Heart left ventricle (tissue), 16 donors: ENCODE measurements around the gene SIGLEC10. TPM values are rescaled to one million over a fixed set of nuclear protein-coding genes. Genes with fewer than 3 reads are reported as not detected.
"Not testable (repeated sequence)": the region's sequence is repeated elsewhere in the genome, so short reads cannot be mapped to it uniquely, and the experiment has no call there.

Source experiments
- ATAC-seq, 4 donors: fragments of 200-7000 bp; cut with Tn5 transposase; one replicate each; pipeline ENCODE4 v1.9.1; 2020 to 2022; ENCODE audit warnings: moderate library complexity in 4 of 4, mild to moderate bottlenecking in 3 of 4, moderate number of reproducible peaks in 1 of 4
- DNase-seq, 5 donors: peaks; one replicate each; pipeline ENCODE4 v3.0.0-alpha.2; 2020
- H3K27ac ChIP-seq, 12 donors: fragments of 200-600 bp; sonication (generic) in 4 of 12; one replicate each; pipeline versions ENCODE4 v1.5.0 to v1.8.0; 2016 to 2022; ENCODE audit warnings: mild to moderate bottlenecking in 2 of 12
- H3K27me3 ChIP-seq, 9 donors: fragments of 200-600 bp; sonication (generic) in 2 of 9; one replicate each; pipeline versions ENCODE4 v1.5.1 to v1.8.0; 2016 to 2022; ENCODE audit warnings: mild to moderate bottlenecking in 3 of 9
- H3K36me3 ChIP-seq, 9 donors: fragments of 200-600 bp; sonication (generic) in 2 of 9; one replicate each; pipeline versions ENCODE4 v1.5.0 to v1.8.0; 2018 to 2022; ENCODE audit warnings: mild to moderate bottlenecking in 2 of 9
- H3K4me1 ChIP-seq, 12 donors: fragments of 200-600 bp; sonication (generic) in 4 of 12; one replicate each; pipeline versions ENCODE4 v1.5.0 to v1.8.0; 2016 to 2022; ENCODE audit warnings: mild to moderate bottlenecking in 3 of 12
- H3K4me3 ChIP-seq, 12 donors: fragments of 200-600 bp; sonication (generic) in 4 of 12; one replicate each; pipeline versions ENCODE4 v1.5.0 to v1.8.0; 2017 to 2022; ENCODE audit warnings: mild to moderate bottlenecking in 9 of 12, moderate library complexity in 4 of 12
- H3K9me3 ChIP-seq, 12 donors: fragments of 200-600 bp; sonication (generic) in 4 of 12; one replicate each; pipeline versions ENCODE4 v1.5.0 to v1.8.0; 2016 to 2022; ENCODE audit warnings: mild to moderate bottlenecking in 1 of 12
- CTCF ChIP-seq, 12 donors: fragments of 200-600 bp; sonication (generic) in 4 of 12; IDR thresholded peaks; one replicate each; pipeline versions ENCODE4 v1.5.0 to v1.8.0; 2018 to 2022; ENCODE audit warnings: antibody characterized with exemption in 12 of 12, mild to moderate bottlenecking in 5 of 12
- POLR2A ChIP-seq, 2 donors: fragments of 450-650 bp; IDR thresholded peaks; one replicate each; pipeline ENCODE4 v1.6.1; 2017; ENCODE audit warnings: antibody characterized with exemption in 2 of 2, mild to moderate bottlenecking in 2 of 2, moderate library complexity in 2 of 2
- WGBS, 4 donors: extraction: QIAGEN DNeasy Blood & Tissue Kit in 2 of 4; methylation state at CpG; one replicate each; pipeline versions ENCODE4 v1.1.5 to v1.1.7; 2013 to 2018; 5-methylcytosine and 5-hydroxymethylcytosine counted together
- intact Hi-C, 10 donors: fragments of 100-400 bp; cut with DNase I; formaldehyde crosslinking; loops; one replicate each; pipeline versions ENCODE4 v1.11.1 to v1.14.2; 2022
- long read RNA-seq, 3 donors: library from polyadenylated mRNA; unstranded; transcript quantifications; one replicate each; pipeline ENCODE4 v2.0.0, GENCODE V29; 2020 to 2021
- polyA plus RNA-seq, 2 donors: library from polyadenylated mRNA; stranded (reverse); fragments of 200-250 nt; gene quantifications; one replicate each; pipeline ENCODE4 v1.2.3, GENCODE V29; 2013
- total RNA-seq, 9 donors: library from RNA; depleted of rRNA in 2 of 9; stranded (reverse); fragments of >200 nt in 2 of 9; fragmentation: NEBNext Ultra II Directional in 3 of 9; extraction: Animal tissue kit (Norgen Biotek cat#: 25700) in 3 of 9; gene quantifications; one replicate each; pipeline versions ENCODE4 v1.1.0 to v1.2.4, GENCODE V29; 2016 to 2023
- donor health status: ischemic (EF 13 %, LVEDD 7.1; RV severe dilation, severe dysfunction).
- donor health status: healthy with polysubstance abuse.
- donor health status: DM: no; HTN: yes; CAD: no.
- donor health status: DM: no; HTN: no; CAD: no.
- donor health status: ischemic (EF 25% LVEDD 6.9; RV normal size, moderate dysfunction).
- donor health status: ischemic (EF 25% LVEDD 5.7; RV mildly dilated, moderate dysfunction).
- donor health status: healthy.
- donor health status: DM: yes; HTN: yes; CAD: no.
- donor health status: ischemic (EF 35%, LVEDD 5.7; RV mildly dilated, moderate dysfunction).
- donor health status: nonischemic (EF 11% LVEDD 7.7; RV severe dilation, severe dysfunction).
- donor health status: DM: yes; HTN: yes; CAD: no.
- donor health status: PGD.
- donor health status: ischemic (EF 29% LVEDD 5.4; RV normal size, mild dysfunction).
- donor health status: nonischemic (EF 23%, LVEDD 6.1; RV moderate dilation, normal function).

SIGLEC10 gene
- total RNA-seq: 1 to 10 TPM in 4 of 9 donors, under 1 TPM in 5; 0.18 to 7.5 (median 0.58) TPM
- polyA plus RNA-seq: 1 to 10 TPM in 1 of 2 donors, under 1 TPM in 1; 0.08 to 1.7 TPM
- long read RNA-seq, donor 1, partial matches to known transcripts: 0 of 1 reads
- long read RNA-seq, donor 1, other reads (novel, unspliced or antisense): 0 of 1 reads
- long read RNA-seq, donor 2: 0 reads
- long read RNA-seq, donor 3: 0 reads

DNA sequence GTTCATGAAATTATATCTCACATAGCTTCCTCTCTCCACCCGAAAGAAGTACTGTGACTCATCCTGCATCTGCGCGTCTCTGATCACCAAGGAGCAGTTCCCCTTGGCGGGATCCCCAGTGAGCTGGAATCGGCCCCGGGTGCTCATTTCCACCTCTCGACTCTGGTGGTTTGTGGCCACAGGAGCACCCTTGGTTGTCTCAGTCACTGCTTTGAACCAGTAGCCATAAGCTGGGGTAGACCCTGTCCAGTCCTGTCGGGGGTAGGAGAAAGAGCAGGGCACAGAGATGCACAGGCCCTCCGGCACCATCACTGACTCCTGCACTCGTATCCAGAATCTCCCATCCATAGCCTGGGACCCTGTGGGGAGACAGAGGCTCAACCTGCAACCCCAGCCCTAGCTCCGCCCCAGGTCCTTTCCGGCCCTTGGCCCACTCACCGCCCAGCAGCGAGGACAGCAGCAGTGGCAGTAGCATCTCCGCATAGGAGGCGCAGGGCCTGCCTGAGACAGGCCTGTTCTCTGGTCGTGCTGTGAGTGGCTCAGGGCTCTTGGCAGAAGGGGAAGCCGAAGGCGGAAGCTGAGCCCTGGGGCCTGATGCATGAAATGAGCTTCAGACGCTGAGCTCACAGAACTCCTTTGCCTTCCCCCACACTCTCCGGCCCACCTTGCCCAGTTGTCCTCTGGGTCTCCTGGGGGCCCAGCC, at the start of gene SIGLEC10:
Gene SIGLEC10, minus strand, starts transcription at position 536 of the 703 bp plus-strand sequence. Its CDS starts 61 bp downstream, at position 475.
- intact Hi-C loops: no loop called here
- 55 to 67% (median 57%) methylated on average over 13 to 21 of the region's 21 CpGs for WGBS, 4 donors
- H3K36me3 ChIP-seq: no peaks in the 10 kb centered on the region
- H3K4me1 ChIP-seq: peaks cover 0 to 25% (median 0%) of the 10 kb centered on the region in 12 donors
- TF ChIP-seq POLR2A (IDR thresholded peaks at IDR 0.05): no peak
- TF ChIP-seq CTCF (IDR thresholded peaks at IDR 0.05): no peak
- ATAC-seq: peak in 3 of 4 donors; percentile 57 to 71 (median 62)
- no peaks in the 10 kb centered on the region for H3K9me3 ChIP-seq
- H3K27ac ChIP-seq: peak within 1 kb of the TSS in 2 of 12 donors; percentile 0 to 73
- peak in 4 of 5 donors; percentile 41 to 80 (median 49) for DNase-seq
- H3K4me3 ChIP-seq: peak within 1 kb of the TSS in 1 of 12 donors; percentile 44
- peaks cover 0 to 24% (median 10%) of the 10 kb centered on the region in 9 donors for H3K27me3 ChIP-seq

GRCh38 chr19:51466723-51467122, 49.3 kb upstream of the SIGLEC10 start:
- peaks cover 0 to 32% (median 15%) of the 10 kb centered on the region in 9 donors for H3K27me3 ChIP-seq
- ATAC-seq (no peak), DNase-seq (no peak)
- H3K36me3 ChIP-seq: no peaks in the 10 kb centered on the region
- H3K27ac ChIP-seq: no peak overlapping the region
- peaks cover 0 to 35% (median 0%) of the 10 kb centered on the region in 12 donors for H3K4me1 ChIP-seq
- 51 to 59% (median 52%) methylated on average over 3 of the region's 3 CpGs for WGBS, 4 donors
- TF ChIP-seq CTCF (IDR thresholded peaks at IDR 0.05) (no peak), POLR2A (IDR thresholded peaks at IDR 0.05) (no peak)
- H3K9me3 ChIP-seq: no peaks in the 10 kb centered on the region
- H3K4me3 ChIP-seq: no peak overlapping the region
- intact Hi-C loops: no loop called here

- DNase-seq, ATAC-seq, H3K27ac ChIP-seq, intact Hi-C loops, H3K9me3 ChIP-seq, H3K36me3 ChIP-seq: not testable (repeated sequence)
- Histone ChIP-seq H3K27me3 (peaks cover 0 to 45% (median 12%) of the 10 kb centered on the region in 9 donors), H3K4me3 (peak overlapping the region in 1 of 12 donors; percentile 3), H3K4me1 (peaks cover 0 to 49% (median 0%) of the 10 kb centered on the region in 12 donors)
- WGBS, 4 donors: 21 to 40% (median 27%) methylated on average over 13 to 15 of the region's 33 CpGs
Measured at GRCh38 chr19:51463976-51464581, 46.6 kb upstream of the SIGLEC10 start.

DNA sequence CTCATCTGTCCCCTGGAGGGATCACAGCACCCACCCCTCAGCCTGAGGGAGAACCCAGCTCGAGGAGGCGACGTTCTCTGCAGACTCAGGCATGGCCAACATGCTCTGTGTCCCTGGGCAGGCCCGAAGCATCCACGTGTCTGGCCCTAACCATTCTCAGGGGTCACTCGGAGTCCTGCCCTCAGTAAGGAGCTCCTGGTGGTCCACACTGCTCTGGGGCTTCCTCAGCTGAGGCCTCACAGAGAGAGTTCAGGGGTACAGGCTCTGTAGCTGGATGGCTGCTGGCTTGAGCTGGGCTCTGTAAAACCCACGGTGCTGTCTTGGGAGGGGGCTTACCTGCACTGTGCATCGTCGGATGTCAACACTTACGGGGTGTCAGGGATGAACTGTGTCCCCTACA, 45.2 kb upstream of the SIGLEC10 start:
- no peak for TF ChIP-seq POLR2A (IDR thresholded peaks at IDR 0.05)
- no peak for TF ChIP-seq CTCF (IDR thresholded peaks at IDR 0.05)
- WGBS, 4 donors: 72 to 82% (median 78%) methylated on average over 5 to 10 of the region's 10 CpGs
- intact Hi-C loops: no loop called here
- Histone ChIP-seq H3K9me3 (no peaks in the 10 kb centered on the region), H3K4me1 (peaks cover 0 to 44% (median 0%) of the 10 kb centered on the region in 12 donors), H3K36me3 (no peaks in the 10 kb centered on the region), H3K27ac (no peak overlapping the region), H3K27me3 (peaks cover 0 to 51% (median 12%) of the 10 kb centered on the region in 9 donors), H3K4me3 (no peak overlapping the region)
- ATAC-seq: no peak
- DNase-seq: no peak
